Stomach (tissue), 4 donors: Measurements from ENCODE around the gene SUPT16H.

Experiments
- EP300 ChIP-seq: sonication (generic); formaldehyde crosslinking; IDR thresholded peaks from one replicate; pipeline ENCODE4 v1.6.1; 2017; ENCODE audit warnings: antibody characterized with exemption
- POLR2A ChIP-seq, 4 donors: fragments of 450-650 bp; IDR thresholded peaks; one replicate each; pipeline ENCODE4 v1.6.1; 2016; ENCODE audit warnings: antibody characterized with exemption in 4 of 4, control low read depth in 2 of 4, mild to moderate bottlenecking in 1 of 4, moderate library complexity in 1 of 4
- POLR2AphosphoS5 ChIP-seq, 3 donors: sonication (generic); formaldehyde crosslinking; IDR thresholded peaks; one replicate each; pipeline ENCODE4 v1.6.1; 2016; ENCODE audit warnings: antibody characterized with exemption in 3 of 3
- TF ChIP-seq, protein P1 (sequence below), 7 experiments: fragments of 450-650 bp in 4 of 7; fragments of 200-600 bp in 3 of 7; sonication (generic) in 3 of 7; IDR thresholded peaks; one replicate each; pipeline ENCODE4 v1.5.1; 2016 to 2019; ENCODE audit warnings: antibody characterized with exemption in 7 of 7, control low read depth in 2 of 7, mild to moderate bottlenecking in 1 of 7

DNA sequence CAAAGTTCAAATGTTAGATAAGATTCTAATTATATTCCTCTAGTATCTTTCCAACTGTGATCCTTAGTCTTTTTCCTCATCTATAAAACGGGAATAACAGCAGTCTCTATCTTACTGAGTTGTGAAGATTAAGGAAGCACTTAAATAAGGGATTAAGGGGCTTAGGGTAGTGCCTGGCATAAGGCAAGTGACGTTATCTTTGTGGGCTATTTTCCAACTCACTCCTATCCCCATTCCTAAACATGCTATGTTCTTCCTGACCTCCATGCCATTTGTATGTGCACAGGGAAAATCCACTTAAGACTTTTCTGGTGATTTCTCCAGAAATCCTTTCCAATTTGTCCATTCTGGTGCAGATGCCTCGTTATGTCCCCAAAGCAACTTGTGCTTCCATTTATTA is 33.3 kb downstream of the SUPT16H start:
- TF ChIP-seq, protein P1, sequence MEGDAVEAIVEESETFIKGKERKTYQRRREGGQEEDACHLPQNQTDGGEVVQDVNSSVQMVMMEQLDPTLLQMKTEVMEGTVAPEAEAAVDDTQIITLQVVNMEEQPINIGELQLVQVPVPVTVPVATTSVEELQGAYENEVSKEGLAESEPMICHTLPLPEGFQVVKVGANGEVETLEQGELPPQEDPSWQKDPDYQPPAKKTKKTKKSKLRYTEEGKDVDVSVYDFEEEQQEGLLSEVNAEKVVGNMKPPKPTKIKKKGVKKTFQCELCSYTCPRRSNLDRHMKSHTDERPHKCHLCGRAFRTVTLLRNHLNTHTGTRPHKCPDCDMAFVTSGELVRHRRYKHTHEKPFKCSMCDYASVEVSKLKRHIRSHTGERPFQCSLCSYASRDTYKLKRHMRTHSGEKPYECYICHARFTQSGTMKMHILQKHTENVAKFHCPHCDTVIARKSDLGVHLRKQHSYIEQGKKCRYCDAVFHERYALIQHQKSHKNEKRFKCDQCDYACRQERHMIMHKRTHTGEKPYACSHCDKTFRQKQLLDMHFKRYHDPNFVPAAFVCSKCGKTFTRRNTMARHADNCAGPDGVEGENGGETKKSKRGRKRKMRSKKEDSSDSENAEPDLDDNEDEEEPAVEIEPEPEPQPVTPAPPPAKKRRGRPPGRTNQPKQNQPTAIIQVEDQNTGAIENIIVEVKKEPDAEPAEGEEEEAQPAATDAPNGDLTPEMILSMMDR (IDR thresholded peaks at IDR 0.05), result no peak
- TF ChIP-seq POLR2AphosphoS5 (IDR thresholded peaks at IDR 0.05) (no peak), POLR2A (IDR thresholded peaks at IDR 0.05) (no peak), EP300 (no peak)
